Measurements from ENCODE around the gene MOK.
"Not testable (repeated sequence)": the region's sequence is repeated elsewhere in the genome, so short reads cannot be mapped to it uniquely, and the experiment has no call there.

The MOK gene

GRCh38 chr14:102304611-102305506 lies at the start of gene MOK:
Gene MOK, minus strand, starts transcription at chr14:102305164. Its CDS starts 196 bp downstream, at chr14:102304968.
- DNase-seq (ENCODE audit: extremely low read depth in 1 of 2, low read depth in 1 of 2): peak; percentile 92 to 93

- no peak for DNase-seq (ENCODE audit: extremely low read depth in 1 of 2, low read depth in 1 of 2)
These were observed 48.2 kb upstream of the MOK start for GRCh38 chr14:102353126-102353619.

GRCh38 chr14:102352213-102352612 lies 47.2 kb upstream of the MOK start:
- DNase-seq (ENCODE audit: extremely low read depth in 1 of 2, low read depth in 1 of 2): no peak

GRCh38 chr14:102351593-102351992 lies 46.6 kb upstream of the MOK start:
- DNase-seq (ENCODE audit: extremely low read depth in 1 of 2, low read depth in 1 of 2): not testable (repeated sequence)

GRCh38 chr14:102351023-102351422 lies 46.1 kb upstream of the MOK start:
- no peak for DNase-seq (ENCODE audit: extremely low read depth in 1 of 2, low read depth in 1 of 2)

DNA sequence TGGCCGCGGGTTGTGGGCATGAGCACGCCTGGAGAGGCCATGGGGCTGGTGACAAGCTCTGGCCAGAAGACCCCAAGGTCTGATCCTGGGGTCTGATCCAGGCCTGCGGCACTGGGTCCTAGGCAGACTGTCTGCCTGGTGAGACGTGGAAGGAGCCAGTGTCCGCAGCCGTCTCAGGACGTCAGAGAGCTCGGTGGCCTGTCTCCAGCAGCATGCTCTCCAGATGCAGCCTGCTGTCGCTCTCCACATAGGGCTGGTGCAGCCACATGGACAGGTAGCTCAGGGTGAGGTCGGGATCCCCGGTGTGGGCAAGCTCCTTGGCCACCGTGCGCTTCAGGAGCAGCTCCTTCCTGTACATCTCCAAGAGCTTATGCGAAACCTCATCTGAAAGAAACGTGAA lies 43.4 kb upstream of the MOK start:
- no peak for DNase-seq (ENCODE audit: extremely low read depth in 1 of 2, low read depth in 1 of 2)

GRCh38 chr14:102346645-102347044 lies 41.7 kb upstream of the MOK start:
- no peak for DNase-seq (ENCODE audit: extremely low read depth in 1 of 2, low read depth in 1 of 2)

GRCh38 chr14:102345232-102345631 lies 40.3 kb upstream of the MOK start:
- no peak for DNase-seq (ENCODE audit: extremely low read depth in 1 of 2, low read depth in 1 of 2)

DNA sequence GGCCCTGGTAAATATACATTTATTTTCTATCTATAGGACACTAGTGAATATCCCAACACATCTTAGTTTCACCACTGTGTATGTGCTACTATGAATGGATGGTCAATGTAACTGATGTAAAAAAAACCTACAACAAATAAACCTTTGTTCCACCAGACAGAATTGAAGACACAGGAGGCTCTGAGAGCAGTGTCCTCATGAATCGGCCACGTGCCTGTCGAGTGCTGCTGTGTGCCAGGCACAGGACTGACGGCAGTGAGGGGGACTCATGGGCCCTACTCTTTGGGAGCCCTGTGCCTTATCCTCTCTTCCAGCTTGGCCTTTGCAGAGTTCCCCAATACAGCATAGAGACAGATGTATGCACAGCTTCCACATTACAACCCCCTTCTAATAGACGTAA lies 39.5 kb upstream of the MOK start:
- no peak for DNase-seq (ENCODE audit: extremely low read depth in 1 of 2, low read depth in 1 of 2)

GRCh38 chr14:102344084-102344483 lies 39.1 kb upstream of the MOK start:
- no peak for DNase-seq (ENCODE audit: extremely low read depth in 1 of 2, low read depth in 1 of 2)

- no peak for DNase-seq (ENCODE audit: extremely low read depth in 1 of 2, low read depth in 1 of 2)
These were observed 37.3 kb upstream of the MOK start for GRCh38 chr14:102342238-102342637.

- DNase-seq (ENCODE audit: extremely low read depth in 1 of 2, low read depth in 1 of 2): no peak
These were observed 36.6 kb upstream of the MOK start for GRCh38 chr14:102341566-102341965.

DNA sequence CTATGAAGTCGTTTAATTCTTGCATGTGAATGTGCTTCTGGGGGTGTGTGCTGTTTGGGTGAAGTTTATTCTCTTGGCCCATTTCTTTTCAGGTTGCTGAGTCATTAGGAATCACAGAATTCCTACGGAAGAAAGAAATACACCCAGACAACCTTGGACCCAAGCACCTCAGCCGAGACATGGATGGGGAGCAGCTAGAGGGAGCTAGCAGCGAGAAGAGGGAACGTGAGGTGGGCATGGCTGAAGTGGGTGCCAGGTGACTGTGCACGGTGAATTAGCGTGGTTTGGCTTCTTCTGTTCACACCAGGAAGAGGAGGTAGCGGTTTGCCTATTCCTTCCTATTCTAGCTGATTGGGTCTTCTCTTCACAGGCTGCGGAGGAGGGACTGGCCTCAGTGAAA lies 33.8 kb upstream of the MOK start:
- DNase-seq (ENCODE audit: extremely low read depth in 1 of 2, low read depth in 1 of 2): no peak

DNA sequence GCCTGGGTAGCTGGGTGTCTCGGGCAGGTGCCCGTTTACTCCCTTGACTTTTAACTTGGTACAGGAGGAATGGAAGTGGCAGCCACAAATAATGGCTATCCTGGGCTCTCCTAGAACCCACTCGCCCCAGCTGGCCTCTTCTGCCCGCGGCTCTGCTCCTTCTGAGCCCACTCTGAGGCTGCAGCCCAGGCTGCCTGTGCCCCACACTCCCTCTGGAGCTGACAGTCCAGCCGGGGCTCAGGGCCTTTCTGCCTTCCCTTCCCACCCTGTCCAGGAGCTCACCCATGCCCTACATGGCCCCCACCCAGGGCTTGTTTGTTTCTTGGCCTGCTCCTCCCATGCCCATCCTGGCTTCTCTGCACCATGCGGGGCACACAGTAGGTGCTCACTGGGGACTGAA lies 30.2 kb upstream of the MOK start:
- no peak for DNase-seq (ENCODE audit: extremely low read depth in 1 of 2, low read depth in 1 of 2)

- no peak for DNase-seq (ENCODE audit: extremely low read depth in 1 of 2, low read depth in 1 of 2)
These were observed 29.1 kb upstream of the MOK start for GRCh38 chr14:102333795-102334705.

- no peak for DNase-seq (ENCODE audit: extremely low read depth in 1 of 2, low read depth in 1 of 2)
These were observed 28.4 kb upstream of the MOK start for GRCh38 chr14:102333390-102333789.

GRCh38 chr14:102330806-102331205 lies 25.8 kb upstream of the MOK start:
- no peak for DNase-seq (ENCODE audit: extremely low read depth in 1 of 2, low read depth in 1 of 2)

- DNase-seq (ENCODE audit: extremely low read depth in 1 of 2, low read depth in 1 of 2): not testable (repeated sequence)
These were observed 24.4 kb upstream of the MOK start for GRCh38 chr14:102329381-102329780.

DNA sequence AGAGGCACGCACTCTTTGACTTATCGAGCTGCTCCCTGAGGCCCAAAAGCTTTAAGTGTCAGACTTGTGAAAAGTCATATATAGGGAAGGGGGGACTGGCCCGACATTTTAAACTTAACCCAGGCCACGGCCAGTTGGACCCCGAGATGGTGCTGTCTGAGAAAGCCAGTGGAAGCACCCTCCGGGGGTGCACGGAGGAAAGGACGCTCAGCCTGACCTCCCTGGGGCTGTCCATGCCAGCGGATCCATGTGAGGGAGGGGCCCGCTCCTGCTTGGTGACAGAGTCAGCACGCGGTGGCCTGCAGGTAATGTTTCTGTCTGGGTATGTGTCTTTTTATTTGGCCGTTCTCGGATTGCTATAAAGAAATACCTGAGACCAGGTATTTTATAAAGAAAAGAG lies 21.6 kb upstream of the MOK start:
- no peak for DNase-seq (ENCODE audit: extremely low read depth in 1 of 2, low read depth in 1 of 2)

DNA sequence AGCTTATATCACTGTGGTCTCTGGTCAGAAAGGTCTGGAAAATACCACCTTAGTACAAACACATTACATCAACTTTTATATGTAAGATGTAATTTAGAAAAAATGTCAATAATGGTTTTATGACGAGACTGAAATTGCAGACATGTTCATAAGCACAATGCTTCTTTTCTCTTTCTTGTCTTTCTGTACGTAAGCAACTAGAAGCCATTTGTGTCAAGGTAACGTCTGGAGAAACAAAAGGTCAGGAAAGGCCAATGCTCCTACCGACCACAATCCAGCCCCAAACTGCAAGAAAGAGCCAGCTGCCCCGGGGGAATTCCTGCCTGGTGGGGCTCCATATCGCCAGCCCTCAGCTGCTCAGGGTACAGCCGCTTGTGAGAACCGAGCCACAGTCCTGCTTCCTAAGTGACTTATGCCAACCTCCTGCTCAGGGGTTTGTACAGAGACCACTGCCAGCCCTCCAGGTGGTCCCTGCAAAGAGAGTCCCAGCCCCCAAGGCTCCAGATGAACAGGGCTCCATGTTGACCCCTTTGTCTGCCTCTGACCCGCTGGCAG lies 20.9 kb upstream of the MOK start:
- DNase-seq (ENCODE audit: extremely low read depth in 1 of 2, low read depth in 1 of 2): no peak

DNA sequence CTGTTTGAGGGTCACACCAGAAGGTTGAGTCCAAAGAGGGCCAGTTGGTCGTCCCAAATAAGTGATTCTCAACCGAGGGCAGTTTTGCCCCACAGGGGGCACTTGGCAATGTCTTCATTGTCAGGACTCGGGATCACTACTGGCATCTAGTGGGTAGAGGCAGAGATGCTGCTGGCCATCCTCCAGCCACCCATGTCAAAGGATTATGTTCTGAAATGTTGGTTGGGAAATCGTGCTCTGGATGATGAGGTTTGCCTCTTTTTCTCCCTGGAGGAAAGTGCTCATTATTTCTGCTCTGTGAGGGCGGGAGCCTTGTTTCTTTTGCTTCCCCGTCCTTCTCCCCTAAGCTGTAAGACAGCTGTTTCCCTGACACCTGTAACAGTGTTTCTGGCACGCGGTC lies 18.1 kb upstream of the MOK start:
- DNase-seq (ENCODE audit: extremely low read depth in 1 of 2, low read depth in 1 of 2): no peak

Measured in activated CD8-positive, alpha-beta memory T cell treated with anti-CD3 and anti-CD28 coated beads for 1 hour (primary cell).